Measurements from ENCODE around the gene ASTL.

The ASTL gene

DNA sequence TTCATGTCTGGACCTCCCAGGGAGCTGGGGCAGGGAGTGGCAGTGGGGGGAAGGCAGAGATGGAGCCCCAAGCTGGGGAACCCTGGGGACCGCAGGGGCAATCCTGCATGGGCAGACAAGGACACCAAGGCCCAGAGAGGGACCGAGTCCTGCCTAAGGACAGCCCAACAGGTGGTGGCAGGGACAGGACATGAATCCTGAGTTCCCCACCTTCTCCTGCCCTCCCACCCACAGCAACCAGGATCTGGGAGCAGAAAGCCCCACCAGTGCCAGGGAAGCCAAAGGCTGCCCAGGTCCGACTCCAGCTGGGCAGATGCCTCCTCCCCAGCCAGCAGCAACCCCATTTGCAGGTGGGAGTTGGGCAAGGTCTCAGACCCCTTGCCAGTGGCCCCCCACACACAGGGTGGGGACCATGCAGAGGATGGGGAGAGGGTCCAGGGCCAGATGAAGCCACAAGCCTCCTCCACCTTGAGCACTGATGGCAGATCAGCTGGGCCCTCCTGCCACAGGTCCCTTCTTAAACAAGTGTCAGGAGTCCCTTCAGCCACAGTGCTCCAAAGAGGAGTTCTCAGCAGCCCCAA lies 28.3 kb downstream of the ASTL start:
- no peak overlapping the region for H3K4me3 ChIP-seq (ENCODE audit: control insufficient read depth, low read depth, low read length)
- no peak for TF ChIP-seq CTCF (conservative IDR thresholded peaks at IDR 0.05; ENCODE audit: control insufficient read depth, insufficient read depth, low read depth, low read length)
- DNase-seq (ENCODE audit: low read depth) = no peak

- no peak for TF ChIP-seq CTCF (conservative IDR thresholded peaks at IDR 0.05; ENCODE audit: control insufficient read depth, insufficient read depth, low read depth, low read length)
- H3K4me3 ChIP-seq (ENCODE audit: control insufficient read depth, low read depth, low read length) = no peak overlapping the region
- DNase-seq (ENCODE audit: low read depth) = no peak
Observed at GRCh38 chr2:96109361-96109680, 29.0 kb downstream of the ASTL start.

- no peak for TF ChIP-seq CTCF (conservative IDR thresholded peaks at IDR 0.05; ENCODE audit: control insufficient read depth, insufficient read depth, low read depth, low read length)
- no peak overlapping the region for H3K4me3 ChIP-seq (ENCODE audit: control insufficient read depth, low read depth, low read length)
- DNase-seq (ENCODE audit: low read depth) = peak; percentile 6
Observed at GRCh38 chr2:96108541-96109360, 29.6 kb downstream of the ASTL start.

GRCh38 chr2:96108151-96108540 lies 30.2 kb downstream of the ASTL start:
- no peak for DNase-seq (ENCODE audit: low read depth)
- no peak overlapping the region for H3K4me3 ChIP-seq (ENCODE audit: control insufficient read depth, low read depth, low read length)
- TF ChIP-seq CTCF (conservative IDR thresholded peaks at IDR 0.05; ENCODE audit: control insufficient read depth, insufficient read depth, low read depth, low read length) = no peak

- DNase-seq (ENCODE audit: low read depth) = no peak
- no peak overlapping the region for H3K4me3 ChIP-seq (ENCODE audit: control insufficient read depth, low read depth, low read length)
- no peak for TF ChIP-seq CTCF (conservative IDR thresholded peaks at IDR 0.05; ENCODE audit: control insufficient read depth, insufficient read depth, low read depth, low read length)
Observed at GRCh38 chr2:96107708-96108065, 30.6 kb downstream of the ASTL start.

- no peak for DNase-seq (ENCODE audit: low read depth)
- no peak overlapping the region for H3K4me3 ChIP-seq (ENCODE audit: control insufficient read depth, low read depth, low read length)
- no peak for TF ChIP-seq CTCF (conservative IDR thresholded peaks at IDR 0.05; ENCODE audit: control insufficient read depth, insufficient read depth, low read depth, low read length)
Observed at GRCh38 chr2:96106991-96107707, 31.2 kb downstream of the ASTL start.
